Fibroblast of mammary gland (primary cell): Measurements from ENCODE around the gene RAD23B.

Experiments
- DNase-seq: peaks from one replicate; pipeline ENCODE4 v3.0.0-alpha.2; 2010; ENCODE audit warnings: low read depth
- H3K4me3 ChIP-seq: 2 replicates; pipeline ENCODE4 v1.5.1; 2011; ENCODE audit warnings: low read depth, mild to moderate bottlenecking, low read length, moderate library complexity; ENCODE audit not compliant: control insufficient read depth
- TF ChIP-seq, protein P1 (sequence below): conservative IDR thresholded peaks from 2 replicates; pipeline ENCODE4 v1.5.1; 2011; ENCODE audit warnings: low read depth, low read length, inconsistent platforms; ENCODE audit not compliant: control insufficient read depth, insufficient read depth

Gene RAD23B

GRCh38 chr9:107332883-107333282, 49.8 kb downstream of the RAD23B start:
- no peak overlapping the region for H3K4me3 ChIP-seq
- DNase-seq, result no peak
- TF ChIP-seq, protein P1, sequence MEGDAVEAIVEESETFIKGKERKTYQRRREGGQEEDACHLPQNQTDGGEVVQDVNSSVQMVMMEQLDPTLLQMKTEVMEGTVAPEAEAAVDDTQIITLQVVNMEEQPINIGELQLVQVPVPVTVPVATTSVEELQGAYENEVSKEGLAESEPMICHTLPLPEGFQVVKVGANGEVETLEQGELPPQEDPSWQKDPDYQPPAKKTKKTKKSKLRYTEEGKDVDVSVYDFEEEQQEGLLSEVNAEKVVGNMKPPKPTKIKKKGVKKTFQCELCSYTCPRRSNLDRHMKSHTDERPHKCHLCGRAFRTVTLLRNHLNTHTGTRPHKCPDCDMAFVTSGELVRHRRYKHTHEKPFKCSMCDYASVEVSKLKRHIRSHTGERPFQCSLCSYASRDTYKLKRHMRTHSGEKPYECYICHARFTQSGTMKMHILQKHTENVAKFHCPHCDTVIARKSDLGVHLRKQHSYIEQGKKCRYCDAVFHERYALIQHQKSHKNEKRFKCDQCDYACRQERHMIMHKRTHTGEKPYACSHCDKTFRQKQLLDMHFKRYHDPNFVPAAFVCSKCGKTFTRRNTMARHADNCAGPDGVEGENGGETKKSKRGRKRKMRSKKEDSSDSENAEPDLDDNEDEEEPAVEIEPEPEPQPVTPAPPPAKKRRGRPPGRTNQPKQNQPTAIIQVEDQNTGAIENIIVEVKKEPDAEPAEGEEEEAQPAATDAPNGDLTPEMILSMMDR, result no peak

- no peak overlapping the region for H3K4me3 ChIP-seq
- TF ChIP-seq, protein P1, result no peak
- DNase-seq, result no peak
Measured at GRCh38 chr9:107333363-107333762, 50.3 kb downstream of the RAD23B start.

DNA sequence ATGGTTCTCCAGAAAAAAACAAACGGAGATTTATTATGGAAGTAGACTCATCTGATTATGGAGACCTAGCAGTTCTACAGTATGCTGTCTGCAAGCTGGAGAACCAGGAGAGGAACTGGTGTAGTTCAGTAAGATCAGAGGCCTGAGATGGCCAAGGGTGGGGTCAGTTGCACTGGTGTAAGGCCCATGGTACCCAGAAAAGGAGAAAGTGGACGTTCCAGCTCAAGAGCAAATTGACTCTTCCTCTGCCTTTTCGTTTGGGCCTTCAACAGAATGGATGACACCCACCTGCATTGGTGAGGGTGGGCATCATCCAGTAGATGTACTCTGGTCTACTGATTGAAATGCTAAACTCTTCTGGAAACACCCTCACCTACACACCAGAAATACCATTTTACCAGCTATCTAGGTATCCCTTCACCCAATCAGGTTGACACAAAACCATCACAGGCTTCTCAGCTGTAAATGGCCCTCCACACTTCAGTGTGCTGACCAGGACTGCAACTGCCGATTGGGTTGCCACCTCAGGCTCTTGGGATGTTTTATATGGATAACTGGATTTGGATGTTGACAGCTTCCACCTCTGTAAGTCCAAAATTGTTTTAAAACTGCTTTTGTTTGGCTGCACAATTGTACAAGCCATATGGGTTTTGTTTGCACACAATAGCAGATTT, 51.2 kb downstream of the RAD23B start:
- H3K4me3 ChIP-seq, result no peak overlapping the region
- TF ChIP-seq, protein P1, result no peak
- DNase-seq, result no peak

- no peak overlapping the region for H3K4me3 ChIP-seq
- TF ChIP-seq, protein P1, result no peak
- DNase-seq, result no peak
Measured at GRCh38 chr9:107335331-107335730, 52.3 kb downstream of the RAD23B start.

DNA sequence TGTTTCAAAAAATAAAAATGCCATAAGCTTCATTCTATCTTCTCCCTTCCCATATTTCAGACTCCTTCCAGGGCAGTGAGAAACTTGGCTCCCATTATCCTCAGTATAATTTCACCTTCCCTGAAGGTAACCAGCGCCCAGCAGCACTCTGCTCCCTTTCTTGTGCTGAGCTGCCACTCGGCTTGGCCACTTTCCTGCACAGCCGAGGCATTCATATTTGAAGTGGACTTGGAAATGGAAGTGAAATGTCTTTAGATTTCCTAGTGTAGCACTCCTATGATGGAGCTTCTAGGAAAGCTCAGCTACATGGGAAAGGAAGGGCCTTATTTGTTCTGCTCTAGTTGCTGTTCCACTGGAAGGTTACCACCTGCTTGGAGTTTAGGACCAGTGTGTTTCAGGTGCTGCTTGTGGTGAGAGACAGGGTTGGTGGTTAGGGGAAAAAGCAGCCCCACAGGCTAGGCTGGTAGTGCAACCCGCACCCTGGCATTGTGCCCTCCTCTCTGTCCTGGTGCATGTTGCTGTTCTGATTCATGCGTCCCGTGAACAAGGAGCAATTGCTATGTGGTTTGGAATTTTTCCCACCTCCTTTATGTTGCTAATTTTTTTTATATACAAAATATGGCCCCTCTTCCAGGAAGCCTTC, 53.8 kb downstream of the RAD23B start:
- DNase-seq, result peak; percentile 87
- TF ChIP-seq, protein P1, result no peak

GRCh38 chr9:107337676-107338590, 54.9 kb downstream of the RAD23B start:
- TF ChIP-seq, protein P1, result no peak
- no peak overlapping the region for H3K4me3 ChIP-seq
- DNase-seq, result peak; percentile 74

More for the DNA sequence above, 53.8 kb downstream of the RAD23B start:
- no peak overlapping the region for H3K4me3 ChIP-seq
